CD4-positive, alpha-beta T cell treated with Interleukin-15 for 1 hour (primary cell): Measurements from ENCODE around the gene SETD1A.
A peak's percentile ranks its signal among the peaks of the same experiment; 100 is the strongest.
"Not testable (repeated sequence)": the region's sequence is repeated elsewhere in the genome, so short reads cannot be mapped to it uniquely, and the experiment has no call there.

Experiments used
- DNase-seq: peaks from one replicate; pipeline ENCODE4 v3.0.0-alpha.2; 2020

Gene SETD1A

DNA sequence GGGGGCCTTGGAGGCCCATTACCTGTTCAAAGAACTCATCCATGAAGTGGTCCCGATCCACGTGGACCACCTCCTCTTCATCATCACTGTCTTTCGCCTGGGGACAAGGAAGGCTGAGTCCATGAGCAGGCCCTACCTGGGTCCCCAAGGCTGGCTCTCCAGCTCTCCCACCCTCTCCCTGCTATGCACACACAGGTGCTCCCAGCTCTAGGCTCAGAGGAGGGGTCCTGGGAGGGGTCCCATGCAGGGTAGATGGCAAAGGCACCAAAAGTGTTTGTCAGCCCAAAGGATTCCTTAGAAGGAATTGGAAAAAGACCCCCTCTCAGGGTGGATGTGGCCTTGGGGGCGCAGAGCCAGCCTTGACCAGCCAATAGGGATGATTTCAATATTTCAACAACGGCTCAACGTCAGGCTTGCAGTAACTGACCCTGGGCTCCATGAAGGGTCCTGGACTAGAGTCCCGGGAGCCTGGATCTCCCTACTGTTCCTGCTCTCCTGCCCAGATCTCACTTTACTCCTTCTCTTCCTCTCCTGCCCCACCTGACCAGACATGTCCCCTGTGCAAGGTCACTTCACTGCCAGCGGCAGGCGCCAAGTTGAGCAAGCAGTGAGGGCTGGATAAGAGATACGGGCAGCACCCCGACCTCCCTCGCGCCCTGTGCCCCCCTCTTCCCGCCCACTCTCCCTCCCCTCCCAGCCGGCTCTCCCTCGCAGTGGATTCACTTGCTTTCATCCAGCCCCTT lies 44.1 kb downstream of the SETD1A start:
- no peak for DNase-seq

DNA sequence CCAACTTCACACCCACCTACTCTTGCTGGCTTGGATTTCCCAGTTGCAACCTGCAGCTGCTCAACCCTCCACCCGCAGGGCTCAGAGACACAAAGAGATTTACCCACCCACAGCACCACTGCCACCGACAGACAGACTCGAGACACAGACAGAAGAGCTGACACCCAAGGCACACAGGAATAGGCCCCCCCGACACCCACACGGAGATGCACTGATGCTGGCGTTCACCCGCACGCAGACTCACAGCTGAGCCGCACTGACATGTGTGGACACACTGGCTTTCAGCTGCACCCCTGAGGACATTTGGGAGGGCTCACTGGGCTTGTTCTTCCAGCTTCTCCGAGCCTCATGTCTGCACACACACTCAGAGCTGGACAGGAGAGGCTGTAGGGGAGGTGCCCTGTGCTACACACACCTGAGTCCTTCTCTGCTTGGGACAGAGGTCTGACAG lies 44.7 kb downstream of the SETD1A start:
- DNase-seq, result no peak

DNA sequence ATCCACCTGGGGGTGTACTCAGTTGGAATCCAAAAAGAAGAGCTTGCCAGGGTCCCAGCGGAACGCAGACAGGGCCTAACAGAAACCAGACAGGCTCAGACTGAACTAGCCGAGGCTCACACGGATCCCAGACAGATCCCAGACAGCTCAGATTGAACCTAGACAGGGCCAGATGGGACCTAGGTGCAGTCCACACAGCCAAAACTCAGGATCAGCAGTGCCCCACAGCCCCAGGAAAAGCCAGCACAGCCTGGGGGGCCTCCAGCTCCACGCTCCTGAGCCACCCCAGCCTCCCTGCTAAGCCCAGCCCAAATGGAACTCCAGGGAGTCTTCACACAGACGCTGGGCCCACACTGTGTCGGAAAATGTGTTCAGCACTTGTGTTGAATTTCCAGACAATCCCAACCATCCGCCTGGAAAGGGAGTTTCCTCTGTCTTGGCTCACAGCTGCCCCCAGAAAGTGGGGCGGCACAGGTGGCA lies 45.3 kb downstream of the SETD1A start:
- DNase-seq, result no peak

DNA sequence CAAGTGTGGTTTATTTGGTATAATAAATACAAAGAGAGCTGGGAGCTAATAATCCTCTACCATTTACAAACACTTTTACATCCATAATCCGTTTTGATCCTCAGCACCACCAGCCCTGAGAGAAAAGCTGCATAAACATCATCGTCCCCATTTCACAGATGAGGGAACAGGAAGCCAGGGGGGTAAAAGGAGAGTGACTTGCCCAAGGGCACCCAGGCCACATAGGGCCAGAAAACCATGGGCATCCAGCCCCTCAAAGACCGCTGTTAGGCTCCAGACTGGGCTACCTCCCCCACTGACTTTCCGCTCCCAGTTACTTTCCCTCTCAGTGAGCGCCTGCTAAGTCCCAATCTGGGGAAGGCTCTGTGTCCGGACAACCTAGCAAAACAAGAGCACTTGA lies 46.2 kb downstream of the SETD1A start:
- DNase-seq, result no peak

DNA sequence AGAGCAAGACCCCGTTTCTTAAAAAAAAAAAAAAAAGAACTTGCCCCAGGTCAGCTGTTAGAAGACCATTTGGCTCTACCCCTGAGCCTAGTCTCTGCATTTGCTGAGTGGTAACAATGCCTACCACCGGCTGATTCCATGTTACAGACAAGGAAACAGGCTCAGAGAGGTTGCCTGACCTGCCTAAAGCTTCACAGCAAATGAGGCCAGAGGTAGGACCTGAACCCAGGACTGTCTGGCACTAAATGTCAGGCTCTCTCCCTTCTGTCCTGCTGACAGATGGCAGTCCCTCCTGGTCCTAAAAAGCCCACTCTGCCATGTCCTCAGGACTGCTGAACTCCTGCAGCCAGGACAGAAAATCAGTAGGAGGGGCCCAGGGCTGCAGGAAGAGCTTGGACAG lies 47.1 kb downstream of the SETD1A start:
- no peak for DNase-seq

DNA sequence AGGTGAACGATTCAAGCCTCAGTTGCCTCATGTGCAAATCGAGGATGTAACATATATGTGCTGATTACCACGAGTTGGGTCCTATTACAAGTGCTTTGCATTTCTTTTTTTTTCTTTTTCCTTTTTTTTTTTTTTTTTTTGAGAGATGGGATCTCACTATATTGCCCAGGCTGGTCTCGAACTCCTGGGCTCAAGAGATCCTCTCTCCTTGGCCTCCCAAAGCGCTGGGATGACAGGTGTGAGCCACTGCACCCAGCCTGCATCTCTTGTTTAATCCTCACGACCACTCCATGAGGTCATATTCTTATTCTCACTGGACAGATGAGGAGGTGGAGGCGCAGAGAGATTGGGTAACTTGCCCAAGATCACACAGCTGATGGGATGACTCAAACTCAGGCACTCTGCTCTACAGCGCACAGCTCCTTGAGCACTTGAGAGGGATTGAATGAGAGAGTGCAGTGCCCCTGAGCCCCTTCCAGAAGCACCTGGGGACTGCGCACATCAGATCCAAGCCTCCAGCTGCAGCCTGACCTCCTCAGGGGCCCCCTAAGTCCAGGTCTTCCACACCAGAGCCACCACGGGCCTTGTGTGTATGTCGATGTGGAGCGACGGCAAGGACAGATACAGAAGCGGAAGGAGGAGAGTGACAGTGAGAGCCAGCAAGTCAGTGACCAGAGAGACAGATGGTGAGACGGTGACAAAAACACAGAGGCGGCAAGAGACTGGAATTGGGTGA lies 48.0 kb downstream of the SETD1A start:
- no peak for DNase-seq

DNA sequence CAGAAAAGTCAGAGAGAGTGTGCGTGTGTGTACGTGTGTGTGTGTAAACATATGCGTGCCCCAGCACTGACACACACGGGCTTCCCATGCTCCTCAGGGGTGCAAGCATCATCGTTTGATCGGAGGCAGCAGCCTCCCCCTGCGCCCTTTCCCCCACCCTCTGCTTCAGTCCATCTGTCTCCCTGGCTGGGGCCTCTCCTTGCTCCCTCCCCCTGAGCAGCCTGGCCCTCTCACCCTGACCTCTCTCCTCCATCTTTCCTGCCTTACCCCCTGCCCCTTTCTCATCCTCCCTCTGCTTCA lies 48.5 kb downstream of the SETD1A start:
- no peak for DNase-seq

DNA sequence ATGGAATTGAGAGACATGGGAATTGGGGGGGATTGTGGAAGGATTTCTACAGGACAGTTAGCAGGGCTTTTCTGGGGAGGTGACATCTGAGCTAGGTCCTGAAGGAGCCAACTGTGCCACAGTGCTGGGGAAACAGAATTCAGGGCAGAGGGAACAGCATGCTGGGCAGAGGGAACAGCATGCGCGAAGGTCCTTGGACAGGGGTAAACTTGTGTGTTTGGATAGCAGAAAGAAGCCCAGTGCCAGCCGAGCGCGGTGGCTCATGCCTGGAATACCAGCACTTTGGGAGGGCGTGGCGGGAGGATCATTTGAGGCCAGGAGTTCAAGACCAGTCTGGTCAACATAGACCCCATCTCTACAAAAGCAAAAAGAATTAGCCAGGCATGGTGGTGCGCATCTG lies 49.0 kb downstream of the SETD1A start:
- no peak for DNase-seq

DNA sequence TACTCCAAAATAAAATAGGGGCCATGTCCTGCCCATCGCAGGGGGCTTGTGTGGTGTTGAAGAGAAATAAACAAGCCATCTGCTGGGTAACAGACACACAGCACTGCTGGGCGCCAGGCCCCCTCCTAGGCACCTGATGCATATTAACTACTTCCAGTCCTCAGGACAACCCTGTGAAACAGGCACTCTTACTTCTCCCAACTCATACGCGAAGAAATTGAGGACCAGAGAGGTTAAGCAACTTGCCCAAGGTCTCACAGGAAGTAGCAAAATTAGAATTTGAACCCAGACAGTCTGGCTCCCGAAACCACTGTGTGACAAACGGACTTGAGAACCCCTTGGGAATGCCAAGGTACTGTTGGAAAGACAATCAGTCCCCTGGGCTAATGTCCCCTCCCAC lies 50.1 kb downstream of the SETD1A start:
- DNase-seq, result no peak

DNA sequence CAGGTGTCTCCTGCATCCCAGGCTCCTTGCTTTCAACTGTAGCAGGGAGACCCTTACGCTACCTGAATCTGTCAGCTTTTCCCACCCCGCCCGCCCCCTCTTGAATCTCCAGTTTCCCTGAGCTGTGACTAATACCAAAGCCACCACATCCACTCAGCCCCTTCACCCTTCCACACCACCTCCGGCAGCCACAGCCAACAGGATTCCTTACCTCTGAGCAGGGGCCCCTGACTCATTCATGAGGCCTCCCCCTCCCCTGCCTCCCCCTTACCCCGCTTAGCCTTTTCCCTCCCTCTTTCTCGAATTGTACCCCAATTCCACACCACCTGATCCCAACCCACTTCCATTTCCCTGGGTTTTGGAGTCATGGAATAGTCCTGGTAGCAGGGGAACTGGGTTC lies 50.6 kb downstream of the SETD1A start:
- no peak for DNase-seq

DNA sequence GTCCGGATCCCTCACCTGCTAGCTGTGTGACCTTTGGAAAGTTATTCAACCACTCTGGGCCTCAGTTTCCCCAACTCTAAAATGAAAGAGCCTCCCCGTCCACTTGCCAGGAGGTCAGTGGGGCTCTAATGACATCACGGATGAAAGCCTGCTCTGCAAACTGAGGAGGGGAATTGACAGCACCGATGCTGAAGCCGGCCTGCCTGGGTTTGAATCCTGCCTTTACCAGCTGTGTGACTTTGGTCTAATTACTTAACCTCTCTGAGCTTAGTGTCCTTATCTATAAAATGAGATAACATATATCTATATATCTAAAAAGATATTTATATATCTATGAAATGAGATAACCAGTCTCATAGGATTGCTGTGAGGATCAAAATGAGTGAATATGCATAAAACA lies 51.0 kb downstream of the SETD1A start:
- DNase-seq, result no peak

DNA sequence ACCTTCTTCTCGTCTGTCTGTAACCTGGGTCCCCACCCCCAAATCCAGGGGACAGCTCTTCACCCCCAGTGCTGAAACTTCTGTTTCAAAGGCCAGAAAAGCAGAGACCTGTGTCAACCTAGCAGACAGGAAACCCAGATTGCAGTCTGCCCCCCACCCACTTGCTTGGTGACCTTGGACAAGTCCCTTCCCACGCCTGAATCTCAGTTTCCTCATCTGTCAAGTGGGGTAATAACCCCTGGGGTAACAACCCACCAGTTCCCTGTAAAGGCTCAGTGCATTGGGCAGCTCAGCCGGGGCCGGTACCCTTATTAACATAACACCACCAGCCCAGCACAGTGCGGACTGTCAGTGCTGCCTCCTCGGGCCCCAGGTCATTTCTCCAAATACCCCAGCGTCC lies 51.6 kb downstream of the SETD1A start:
- DNase-seq, result no peak

DNA sequence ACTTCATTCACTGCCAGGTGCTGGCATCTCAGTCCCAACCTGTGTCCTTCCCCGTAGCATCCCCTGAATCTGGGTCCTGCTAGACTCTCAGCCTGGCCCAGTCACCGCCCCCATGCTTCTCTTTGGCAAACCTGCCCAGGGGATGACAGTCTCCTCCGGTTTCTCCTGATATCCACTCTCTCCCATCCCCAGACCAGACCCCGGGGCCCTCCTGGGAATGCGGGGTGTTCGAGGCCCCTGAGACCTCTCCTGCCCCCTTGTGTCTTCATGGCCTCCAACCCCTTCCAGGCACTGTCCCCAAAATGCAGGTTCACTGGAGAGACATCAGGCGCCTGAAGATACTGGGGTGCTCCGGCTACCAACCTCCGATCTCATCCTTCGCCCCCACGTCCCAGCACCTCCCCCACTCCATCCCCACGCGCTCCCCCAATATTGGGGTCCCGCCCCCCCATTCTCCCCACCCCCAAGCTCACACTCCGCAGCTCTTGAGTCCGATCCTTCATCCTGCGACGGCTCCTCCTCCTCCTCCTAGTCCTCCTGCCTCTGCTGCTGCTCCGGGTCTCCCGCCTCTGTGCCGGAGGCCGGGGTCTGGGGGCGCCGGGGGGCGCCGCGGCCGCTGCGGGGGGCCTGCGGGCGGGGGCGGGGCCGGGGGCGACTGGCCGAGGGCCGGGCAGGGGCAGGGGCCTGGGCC lies 52.5 kb downstream of the SETD1A start:
- no peak for DNase-seq

DNA sequence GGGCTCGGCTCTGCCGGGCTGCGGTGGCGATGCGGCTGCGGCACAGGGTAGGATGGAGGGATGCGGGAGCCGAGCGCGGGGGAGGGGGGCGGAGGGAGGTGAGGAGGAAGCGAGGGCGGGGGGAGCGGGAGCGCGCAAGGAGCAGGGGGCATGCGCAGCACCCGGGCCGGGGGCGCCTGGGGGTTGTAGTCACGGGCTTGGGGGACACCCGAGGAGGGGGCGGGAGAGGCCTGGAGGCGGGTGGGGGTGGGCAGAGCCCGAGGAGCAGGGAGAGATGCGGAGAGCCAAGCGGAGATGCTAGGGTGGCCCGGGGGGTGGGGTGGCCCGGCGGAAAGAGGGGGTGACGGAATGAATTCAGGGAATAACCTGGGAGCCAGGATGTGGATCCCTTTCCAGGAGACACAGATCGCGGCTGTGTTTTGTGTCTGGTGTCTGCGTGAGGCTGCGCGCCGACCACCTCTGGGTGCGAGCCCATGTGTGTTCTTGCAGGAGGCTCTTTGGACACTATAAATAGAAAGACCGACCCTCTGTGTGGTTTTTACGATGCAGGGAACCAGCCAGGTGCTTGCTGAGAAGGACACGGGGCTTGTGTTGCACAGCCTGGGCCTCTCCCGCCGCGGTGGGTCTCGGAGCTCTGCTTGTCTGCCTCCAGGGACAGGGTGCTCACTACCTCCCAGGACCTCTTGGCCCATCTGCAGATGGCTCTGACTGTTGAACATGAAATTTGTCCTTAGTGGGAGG lies 53.2 kb downstream of the SETD1A start, which contains the start of gene STX1B:
STX1B (minus strand) TSS at position 54 of the 741 bp plus-strand sequence. CDS start 242 bp downstream, outside the sequence.
- DNase-seq, result peak; percentile 59

DNA sequence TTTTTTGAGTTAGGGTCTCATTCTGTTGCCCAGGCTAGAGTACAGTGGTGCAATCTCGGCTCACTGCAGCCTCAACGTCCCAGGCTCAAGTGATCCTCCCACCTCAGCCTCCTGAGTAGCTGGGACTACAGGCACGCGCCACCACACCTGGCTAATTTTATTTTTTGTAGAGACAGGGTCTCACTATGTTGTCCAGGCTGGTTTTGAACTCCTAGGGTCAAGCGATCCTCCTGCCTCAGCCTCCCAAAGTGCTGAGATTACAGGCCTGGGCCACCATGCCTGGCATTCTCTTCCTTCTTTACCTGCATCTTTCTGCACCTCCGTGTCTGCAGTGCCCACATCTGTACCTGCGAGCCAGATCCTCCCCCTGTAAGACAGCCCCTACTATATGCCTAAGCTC lies 54.3 kb downstream of the SETD1A start:
- DNase-seq, result not testable (repeated sequence)

DNA sequence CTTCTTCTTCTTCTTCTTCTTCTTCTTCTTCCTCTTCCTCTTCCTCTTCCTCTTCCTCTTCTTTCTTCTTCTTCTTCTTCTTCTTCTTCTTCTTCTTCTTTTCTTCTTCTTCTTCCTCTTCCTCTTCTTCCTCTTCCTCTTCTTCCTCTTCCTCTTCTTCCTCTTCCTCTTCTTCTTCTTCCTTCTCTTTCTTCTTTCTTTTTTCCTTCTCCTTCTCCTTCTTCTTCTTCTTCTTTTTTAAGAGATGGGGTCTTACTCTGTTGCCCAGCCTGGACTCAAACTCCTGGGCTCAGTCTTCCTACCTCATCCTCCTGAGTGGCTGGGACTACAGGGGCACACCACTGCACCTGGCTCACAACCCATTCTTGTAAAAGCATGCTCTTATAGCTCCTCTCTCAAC lies 55.7 kb downstream of the SETD1A start:
- not testable (repeated sequence) for DNase-seq

DNA sequence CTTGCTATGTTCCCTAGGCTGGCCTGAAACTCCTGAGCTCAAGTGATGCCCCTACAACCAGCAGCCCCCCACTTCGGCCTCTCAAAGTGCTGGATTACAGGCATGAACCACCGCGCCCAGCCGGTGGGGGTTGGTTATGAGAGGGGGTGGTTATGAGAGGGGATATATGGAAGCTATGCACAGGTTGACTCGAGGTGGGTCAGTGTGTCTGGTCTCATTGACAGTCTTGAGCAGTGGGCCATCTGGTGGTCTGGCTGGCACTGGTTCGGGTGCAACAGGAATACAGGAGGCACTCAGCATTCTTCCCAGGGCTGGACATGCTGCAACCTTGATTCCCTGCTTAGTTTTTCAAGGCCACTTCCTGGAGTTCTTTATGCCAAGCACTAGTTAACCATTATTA lies 58.5 kb downstream of the SETD1A start:
- DNase-seq, result no peak

DNA sequence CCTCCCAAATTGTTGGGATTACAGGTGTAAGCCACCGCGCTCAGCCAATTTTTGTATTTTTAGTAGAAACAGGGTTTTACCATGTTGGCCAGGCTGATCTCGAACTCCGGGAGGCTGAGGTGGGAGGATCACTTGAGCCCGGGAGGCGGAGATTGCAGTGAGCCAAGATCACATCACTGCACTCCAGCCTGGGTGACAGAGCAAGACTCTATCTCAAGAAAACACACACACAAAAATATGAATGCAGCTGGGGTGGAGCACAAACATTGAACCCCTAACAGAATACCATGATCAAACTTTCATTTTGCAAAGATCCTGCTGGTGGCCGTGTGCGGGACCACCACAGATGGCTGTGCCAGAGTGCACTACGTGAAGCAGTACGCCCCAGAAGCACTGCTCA lies 60.2 kb downstream of the SETD1A start:
- DNase-seq, result not testable (repeated sequence)

DNA sequence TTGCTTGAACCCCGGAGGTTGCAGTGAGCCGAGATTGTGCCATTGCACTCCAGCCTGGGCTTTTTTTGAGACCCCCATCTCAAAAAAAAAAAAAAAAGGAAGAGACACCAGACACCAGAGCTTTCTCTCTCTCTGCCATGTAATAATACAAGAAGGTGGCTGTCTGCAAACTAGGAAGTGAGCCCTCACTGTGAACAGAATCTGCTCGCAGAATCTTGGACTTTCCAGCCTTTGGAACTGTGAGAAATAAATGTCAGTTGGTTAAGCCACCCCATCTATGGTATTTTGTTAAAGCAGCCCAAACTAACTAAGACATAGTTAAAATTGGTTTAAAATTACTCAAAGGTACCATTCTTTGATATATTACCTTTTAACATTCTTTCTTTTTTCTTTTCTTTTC lies 63.0 kb downstream of the SETD1A start:
- DNase-seq, result no peak

DNA sequence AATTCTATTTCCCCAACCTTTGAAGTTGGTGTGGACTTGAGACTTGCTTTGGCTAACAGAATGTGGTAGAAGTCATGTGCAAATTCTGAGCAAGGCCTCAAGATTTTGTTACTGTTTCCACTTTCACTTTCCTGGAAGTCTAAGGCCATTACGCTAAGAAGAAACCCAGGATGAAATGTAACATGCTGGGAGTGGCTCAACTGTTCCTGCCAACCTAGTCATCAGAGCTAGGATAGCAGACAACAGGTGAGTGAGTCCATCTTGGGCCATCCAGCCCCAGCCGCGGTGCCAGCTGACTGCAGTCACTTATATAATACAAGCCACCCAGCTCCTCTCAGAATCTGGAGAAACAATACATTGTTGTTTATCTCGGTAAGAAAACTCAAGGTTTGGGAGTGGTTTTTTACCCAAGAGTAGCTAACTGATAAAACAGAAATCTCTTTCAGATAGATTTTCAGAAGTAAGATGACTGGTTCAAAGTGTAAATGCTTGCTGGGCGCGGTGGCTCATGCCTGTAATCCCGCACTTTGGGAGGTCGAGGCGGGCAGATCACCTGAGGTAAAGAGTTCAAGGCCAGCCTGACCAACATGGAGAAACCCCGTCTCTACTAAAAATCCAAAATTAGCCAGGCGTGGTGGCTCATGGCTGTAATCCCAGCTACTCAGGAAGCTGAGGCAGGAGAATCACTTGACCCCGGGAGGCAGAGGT lies 65.1 kb downstream of the SETD1A start:
- DNase-seq, result no peak

DNA sequence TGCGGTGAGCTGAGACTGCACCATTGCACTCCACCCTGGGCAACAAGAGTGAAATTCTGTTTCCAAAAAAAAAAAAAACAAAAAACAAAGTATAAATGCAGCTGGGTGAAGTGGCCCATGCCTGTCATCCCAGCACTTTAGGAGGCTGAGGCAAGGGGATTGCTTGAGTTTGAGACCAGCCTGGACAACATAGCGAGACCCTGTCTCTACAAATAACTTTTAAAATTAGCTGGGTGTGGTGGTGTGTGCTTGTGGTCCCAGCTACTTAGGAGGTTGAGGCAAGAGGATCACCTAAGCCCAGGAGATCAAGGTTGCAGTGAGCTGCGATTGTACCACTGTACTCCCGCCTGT lies 65.7 kb downstream of the SETD1A start:
- no peak for DNase-seq

DNA sequence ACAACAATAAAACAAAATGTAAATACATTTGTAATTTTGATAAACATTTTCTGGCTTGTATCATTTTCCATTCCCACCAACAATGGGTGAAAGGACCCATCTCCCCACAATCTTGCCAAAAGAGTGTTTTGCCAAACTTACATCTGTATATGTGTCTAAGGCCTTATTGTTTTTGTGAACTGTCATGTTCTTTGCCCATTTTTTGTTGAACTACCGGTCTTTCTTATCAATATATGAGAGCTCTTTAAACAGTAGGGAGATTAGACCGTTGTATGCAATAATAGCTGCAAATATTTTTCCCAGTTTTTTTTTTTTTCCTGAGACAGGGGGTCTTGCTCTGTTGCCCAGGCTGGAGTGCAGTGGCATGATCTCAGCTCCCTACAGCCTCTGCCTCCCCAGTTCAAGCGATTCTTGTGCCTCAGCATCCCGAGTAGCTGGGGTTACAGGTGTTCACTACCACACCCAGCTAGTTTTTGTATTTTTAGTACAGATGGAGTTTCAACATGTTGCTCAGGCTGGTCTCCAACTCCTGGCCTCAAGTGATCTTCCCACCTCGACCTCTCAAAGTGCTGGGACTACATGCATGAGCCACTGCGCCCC lies 66.2 kb downstream of the SETD1A start:
- DNase-seq, result no peak
